IMR-90 (cell line): ENCODE measurements around the gene GOLGA3. TPM values are rescaled to one million over a fixed set of nuclear protein-coding genes. Genes with fewer than 3 reads are reported as not detected.

Experiments used
- ATAC-seq: fragments of 200-7000 bp; cut with Tn5 transposase; 2 replicates; pipeline ENCODE4 v1.9.1; 2020; ENCODE audit warnings: low read depth, mild to moderate bottlenecking, moderate library complexity
- BruUV-seq: library from RNA; stranded (reverse); fragments of 400-500 nt; replicated peaks from 2 replicates; lab custom pipeline; 2021; lab: Mats Ljungman, UMichigan
- CTCF ChIA-PET: fragments of 300-600 bp; formaldehyde crosslinking; extraction: SDS; loops from one replicate; lab custom pipeline; 2021; ENCODE audit warnings: antibody characterized with exemption; lab: Yijun Ruan, JAX
- POLR2A ChIA-PET: fragments of 300-600 bp; sonication (Branson Sonifier 250); formaldehyde crosslinking; loops from one replicate; lab custom pipeline; 2022; ENCODE audit warnings: antibody characterized with exemption; ENCODE audit not compliant: unreplicated experiment; lab: Charles Lee
- DNase-seq: peaks from one replicate; pipeline ENCODE4 v3.0.0; 2013
- H2AFZ ChIP-seq: replicated peaks from 2 replicates; pipeline ENCODE3; 2013; ENCODE audit warnings: low read length, mild to moderate bottlenecking; ENCODE audit not compliant: poor library complexity
- H2AK5ac ChIP-seq: 2 replicates; pipeline ENCODE4 v1.6.1; 2013; ENCODE audit warnings: low read depth, low read length, inconsistent platforms
- H2AK9ac ChIP-seq: replicated peaks from 2 replicates; pipeline ENCODE3; 2013; ENCODE audit warnings: mild to moderate bottlenecking, low read depth, low read length, moderate library complexity; ENCODE audit not compliant: poor library complexity
- H2BK120ac ChIP-seq: 2 replicates; pipeline ENCODE4 v1.6.1; 2013; ENCODE audit warnings: low read depth, low read length, inconsistent platforms
- H2BK15ac ChIP-seq: 3 replicates; pipeline ENCODE4 v1.6.1; 2013; ENCODE audit warnings: low read depth, low read length, inconsistent platforms
- H2BK20ac ChIP-seq: 2 replicates; pipeline ENCODE4 v1.6.1; 2013; ENCODE audit warnings: low read depth, mild to moderate bottlenecking, inconsistent platforms, low read length, moderate library complexity
- H2BK5ac ChIP-seq: 2 replicates; pipeline ENCODE4 v1.6.1; 2013; ENCODE audit warnings: mild to moderate bottlenecking, low read depth, low read length, inconsistent platforms; ENCODE audit not compliant: poor library complexity, severe bottlenecking
- H3K14ac ChIP-seq: replicated peaks from 2 replicates; pipeline ENCODE4 v1.6.1; 2013; ENCODE audit warnings: low read depth, low read length, inconsistent platforms
- H3K18ac ChIP-seq: 2 replicates; pipeline ENCODE4 v1.6.1; 2013; ENCODE audit warnings: low read depth, low read length, control low read depth
- H3K23ac ChIP-seq: 2 replicates; pipeline ENCODE4 v1.6.1; 2013; ENCODE audit warnings: low read depth, low read length, inconsistent platforms
- H3K27ac ChIP-seq: 2 replicates; pipeline ENCODE4 v1.5.1; 2013; ENCODE audit warnings: mild to moderate bottlenecking, control low read depth, low read length; ENCODE audit not compliant: insufficient read depth
- H3K27me3 ChIP-seq: 2 replicates; pipeline ENCODE4 v1.6.1; 2013; ENCODE audit warnings: low read length; ENCODE audit not compliant: control insufficient read depth, insufficient read depth
- H3K36me3 ChIP-seq: 2 replicates; pipeline ENCODE4 v1.6.1; 2013; ENCODE audit warnings: low read length, mixed read lengths; ENCODE audit not compliant: control insufficient read depth, insufficient read depth
- H3K4ac ChIP-seq: 2 replicates; pipeline ENCODE4 v1.6.1; 2013; ENCODE audit warnings: low read depth, low read length, inconsistent platforms
- H3K4me1 ChIP-seq: 2 replicates; pipeline ENCODE4 v1.6.1; 2013; ENCODE audit warnings: low read length, mixed read lengths; ENCODE audit not compliant: control insufficient read depth, insufficient read depth
- H3K4me2 ChIP-seq: 2 replicates; pipeline ENCODE4 v1.6.1; 2013; ENCODE audit warnings: low read depth, mild to moderate bottlenecking, control low read depth, low read length, moderate library complexity
- H3K4me3 ChIP-seq: 2 replicates; pipeline ENCODE4 v1.5.1; 2013; ENCODE audit warnings: low read depth, mild to moderate bottlenecking, control low read depth, low read length, moderate library complexity; ENCODE audit not compliant: insufficient read depth
- H3K56ac ChIP-seq: 2 replicates; pipeline ENCODE4 v1.6.1; 2013; ENCODE audit warnings: low read length, inconsistent platforms; ENCODE audit not compliant: insufficient read depth; ENCODE audit errors: extremely low read depth
- H3K79me1 ChIP-seq, 2 experiments: 2 replicates each; pipeline ENCODE4 v1.6.1; 2013; ENCODE audit warnings: low read length in 2 of 2, inconsistent platforms in 1 of 2, low read depth in 1 of 2
- H3K9ac ChIP-seq: 2 replicates; pipeline ENCODE4 v1.6.1; 2013; ENCODE audit warnings: low read depth, low read length, control low read depth
- H3K9me1 ChIP-seq: 2 replicates; pipeline ENCODE4 v1.6.1; 2013; ENCODE audit warnings: low read length, inconsistent platforms; ENCODE audit not compliant: insufficient read depth
- H3K9me3 ChIP-seq: 2 replicates; pipeline ENCODE4 v1.6.1; 2013; ENCODE audit warnings: low read length; ENCODE audit not compliant: control insufficient read depth, insufficient read depth
- H4K20me1 ChIP-seq: 2 replicates; pipeline ENCODE4 v1.6.1; 2013; ENCODE audit warnings: low read length, inconsistent platforms; ENCODE audit not compliant: insufficient read depth
- H4K5ac ChIP-seq: 2 replicates; pipeline ENCODE4 v1.6.1; 2013; ENCODE audit warnings: mild to moderate bottlenecking, low read depth, low read length, control low read depth
- H4K8ac ChIP-seq, 2 experiments: 2 replicates each; pipeline ENCODE4 v1.6.1; 2013; ENCODE audit warnings: low read depth in 2 of 2, low read length in 2 of 2, control low read depth in 1 of 2, inconsistent platforms in 1 of 2
- H4K91ac ChIP-seq: 2 replicates; pipeline ENCODE4 v1.6.1; 2013; ENCODE audit warnings: low read depth, low read length, inconsistent platforms; ENCODE audit not compliant: insufficient read depth
- MAZ ChIP-seq: IDR thresholded peaks from 2 replicates; pipeline ENCODE4 v1.6.1; 2012; ENCODE audit warnings: low read depth, mild to moderate bottlenecking, low read length, improper control_type of control experiment, moderate library complexity, borderline replicate concordance
- MXI1 ChIP-seq: IDR thresholded peaks from 2 replicates; pipeline ENCODE4 v1.6.1; 2012; ENCODE audit warnings: low read depth, mild to moderate bottlenecking, low read length, moderate library complexity, borderline replicate concordance
- WGBS, 2 experiments: methylation state at CpG; one replicate each; pipeline versions ENCODE4 v1.1.5 to v1.1.7; 2013; ENCODE audit warnings: missing lambda C conversion rate in 2 of 2; ENCODE audit not compliant: insufficient read length in 1 of 2; ENCODE audit errors: extremely low coverage in 2 of 2; 5-methylcytosine and 5-hydroxymethylcytosine counted together
- dilution Hi-C: fragments of 300-500 bp; cut with HindIII; formaldehyde crosslinking; loops from one replicate; pipeline ENCODE4 v1.14.3; 2018; ENCODE audit warnings: low sequenced_read_pairs; ENCODE audit not compliant: unreplicated experiment
- in situ Hi-C: fragments of 300-500 bp; cut with MboI; formaldehyde crosslinking; loops from 3 replicates; pipeline ENCODE4 v1.14.3; 2019; ENCODE audit warnings: low sequenced_read_pairs, inconsistent platforms, mixed read lengths
- intact Hi-C: fragments of 100-400 bp; cut with micrococcal nuclease; formaldehyde crosslinking; loops from 2 replicates; pipeline ENCODE4 v1.10.0; 2022
- polyA plus RNA-seq, 3 experiments: library from polyadenylated mRNA; depleted of rRNA; stranded (reverse); fragments of >200 nt; gene quantifications; 2 replicates each; pipeline ENCODE4 v1.2.3, GENCODE V29; 2012; ENCODE audit warnings: low replicate concordance in 1 of 3
- total RNA-seq: library from RNA; depleted of rRNA; stranded (reverse); fragments of >200 nt; gene quantifications from 2 replicates; pipeline ENCODE4 v1.2.3, GENCODE V29; 2012

GOLGA3 gene
- total and polyA plus RNA-seq, 2 of the 4 experiments (the other 2 are of a cell fraction), result 39.6 to 99.8 TPM

DNA sequence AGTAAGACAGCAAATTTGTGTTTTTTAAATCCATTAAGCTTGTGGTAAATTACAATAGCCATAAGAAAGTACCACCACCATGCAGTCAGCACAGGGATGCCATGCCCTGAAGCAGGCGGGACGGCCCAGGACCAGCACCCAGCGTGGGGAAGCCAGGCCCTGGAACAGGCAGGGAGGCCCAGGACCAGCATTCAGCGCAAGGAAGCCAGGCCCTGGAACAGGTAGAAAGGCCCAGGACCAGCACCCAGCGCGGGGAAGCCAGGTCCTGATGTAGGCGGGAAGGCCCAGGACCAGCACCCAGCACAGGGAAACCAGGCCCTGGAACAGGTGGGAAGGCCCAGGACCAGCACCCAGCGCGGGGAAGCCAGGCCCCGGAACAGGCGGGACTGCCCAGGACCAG, 45.5 kb upstream of the GOLGA3 start:
- Histone ChIP-seq H4K5ac (no peak overlapping the region), H3K14ac (no peak overlapping the region), H4K91ac (no peak overlapping the region), H3K4me2 (no peak overlapping the region), H3K4me1 (no peaks in the 10 kb centered on the region), H2AFZ (no peak overlapping the region), H2AK9ac (no peak overlapping the region), H3K36me3 (peaks cover 64% of the 10 kb centered on the region), H2BK15ac (no peak overlapping the region), H2BK20ac (no peak overlapping the region), H4K20me1 (no peaks in the 10 kb centered on the region; the same call in 1 of the 2 replicates), H2BK5ac (no peak overlapping the region), H3K4ac (no peak overlapping the region), H3K56ac (no peak overlapping the region), H3K9ac (no peak overlapping the region), H2AK5ac (no peak overlapping the region), H3K27me3 (no peaks in the 10 kb centered on the region), H3K79me1 (peaks cover 12 to 27% of the 10 kb centered on the region in 2 experiments), H3K4me3 (no peak overlapping the region), H3K9me3 (no peaks in the 10 kb centered on the region), H3K23ac (no peak overlapping the region), H3K18ac (no peak overlapping the region), H3K27ac (no peak overlapping the region), H3K9me1 (no peaks in the 10 kb centered on the region; the same call in 1 of the 2 replicates), H4K8ac (no peak overlapping the region), H2BK120ac (no peak overlapping the region)
- DNase-seq, result no peak
- intact Hi-C loops, result no loop called here
- no peak for TF ChIP-seq MAZ
- no peak for TF ChIP-seq MXI1
- ChIA-PET CTCF (no interaction called here), POLR2A (no interaction called here)
- BruUV-seq, result no TSS peak
- ATAC-seq, result no peak
- 100% methylated on average over 5 of the region's 11 CpGs; no CpG with 5 or more reads in 1 of the 2 experiments for WGBS, 2 experiments
- in situ Hi-C loops, result no loop called here
- dilution Hi-C loops, result no loop called here
